Stimulated activated naive CD8-positive, alpha-beta T cell treated with anti-CD3 and anti-CD28 coated beads, Interleukin-15, Interleukin-2, amounts not matched to agents 100 U/mL and 50 U/mL, for 24 hours (primary cell): ENCODE measurements around the gene FHL2.
"Not testable (repeated sequence)": the region's sequence is repeated elsewhere in the genome, so short reads cannot be mapped to it uniquely, and the experiment has no call there.

Experiments
- ATAC-seq: fragments of 150-1000 bp; cut with Tn5 transposase; one replicate; pipeline ENCODE4 v1.10.0; 2021
- DNase-seq: peaks from one replicate; pipeline ENCODE4 v3.0.0; 2021

The FHL2 gene, protein sequence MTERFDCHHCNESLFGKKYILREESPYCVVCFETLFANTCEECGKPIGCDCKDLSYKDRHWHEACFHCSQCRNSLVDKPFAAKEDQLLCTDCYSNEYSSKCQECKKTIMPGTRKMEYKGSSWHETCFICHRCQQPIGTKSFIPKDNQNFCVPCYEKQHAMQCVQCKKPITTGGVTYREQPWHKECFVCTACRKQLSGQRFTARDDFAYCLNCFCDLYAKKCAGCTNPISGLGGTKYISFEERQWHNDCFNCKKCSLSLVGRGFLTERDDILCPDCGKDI

GRCh38 chr2:105398336-105399206 is at the start of gene FHL2:
Gene FHL2, minus strand, starts transcription at chr2:105399051. Its CDS starts 12,535 bp downstream, at chr2:105386516.
- ATAC-seq (peak; percentile 87), DNase-seq (peak; percentile 77)

GRCh38 chr2:105447476-105447875 is 48.6 kb upstream of the FHL2 start:
- no peak for DNase-seq
- ATAC-seq, result no peak

DNA sequence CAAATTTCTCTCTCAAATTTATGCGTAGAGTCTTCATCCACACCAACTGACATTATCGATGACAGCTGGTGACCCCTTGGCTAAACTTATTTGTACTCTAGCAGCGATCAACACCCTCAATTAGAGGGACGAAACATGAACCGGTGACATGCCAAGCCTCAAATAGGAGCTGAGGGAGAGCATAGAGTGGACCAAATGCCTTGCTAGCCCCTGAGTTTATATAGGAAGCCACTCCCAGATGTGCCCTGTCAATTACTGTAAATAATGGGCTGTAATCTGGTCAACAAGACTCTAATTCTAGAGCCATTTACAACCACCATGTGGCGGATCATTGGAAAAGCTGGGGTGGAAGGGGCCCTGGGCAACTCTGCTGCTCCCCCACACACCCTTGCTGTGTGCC is 47.6 kb upstream of the FHL2 start:
- DNase-seq (no peak), ATAC-seq (no peak)

DNA sequence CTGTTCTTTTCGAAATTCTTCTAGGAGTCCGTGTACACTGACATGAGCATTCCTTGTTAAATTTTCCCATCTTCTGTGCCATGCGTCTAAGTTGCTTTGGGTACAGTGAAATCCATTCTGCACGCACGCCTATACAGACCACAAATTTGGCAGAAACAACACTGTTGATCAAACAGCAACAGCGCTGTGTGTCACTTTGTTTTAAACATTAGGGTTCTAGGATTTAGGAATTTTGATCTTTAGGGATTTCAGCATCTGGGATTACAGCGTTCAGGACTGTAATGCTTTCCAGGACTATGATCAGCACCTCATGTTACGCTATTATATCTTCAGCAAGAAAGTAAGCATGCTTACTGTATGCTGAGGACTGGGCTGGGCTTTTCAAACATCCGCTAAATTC is 47.1 kb upstream of the FHL2 start:
- no peak for ATAC-seq
- no peak for DNase-seq

DNA sequence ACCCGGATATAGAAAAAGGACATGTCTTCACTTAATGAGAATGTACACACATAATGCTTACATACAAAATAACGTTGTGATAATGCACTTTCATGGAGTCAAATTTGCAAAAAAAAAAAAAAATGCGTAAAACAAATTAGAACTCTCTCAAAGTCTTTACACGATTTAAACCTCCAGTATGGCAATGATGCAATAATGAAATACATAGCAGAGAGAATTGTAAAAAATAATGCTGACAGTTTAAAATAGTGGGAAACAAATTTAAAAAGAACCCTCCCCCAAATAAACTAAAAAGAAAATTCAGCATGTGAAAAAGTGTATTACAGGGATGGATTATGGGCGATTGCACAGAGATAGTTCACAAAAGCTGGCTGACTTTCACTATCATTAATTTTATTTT is 46.6 kb upstream of the FHL2 start:
- no peak for DNase-seq
- no peak for ATAC-seq

DNA sequence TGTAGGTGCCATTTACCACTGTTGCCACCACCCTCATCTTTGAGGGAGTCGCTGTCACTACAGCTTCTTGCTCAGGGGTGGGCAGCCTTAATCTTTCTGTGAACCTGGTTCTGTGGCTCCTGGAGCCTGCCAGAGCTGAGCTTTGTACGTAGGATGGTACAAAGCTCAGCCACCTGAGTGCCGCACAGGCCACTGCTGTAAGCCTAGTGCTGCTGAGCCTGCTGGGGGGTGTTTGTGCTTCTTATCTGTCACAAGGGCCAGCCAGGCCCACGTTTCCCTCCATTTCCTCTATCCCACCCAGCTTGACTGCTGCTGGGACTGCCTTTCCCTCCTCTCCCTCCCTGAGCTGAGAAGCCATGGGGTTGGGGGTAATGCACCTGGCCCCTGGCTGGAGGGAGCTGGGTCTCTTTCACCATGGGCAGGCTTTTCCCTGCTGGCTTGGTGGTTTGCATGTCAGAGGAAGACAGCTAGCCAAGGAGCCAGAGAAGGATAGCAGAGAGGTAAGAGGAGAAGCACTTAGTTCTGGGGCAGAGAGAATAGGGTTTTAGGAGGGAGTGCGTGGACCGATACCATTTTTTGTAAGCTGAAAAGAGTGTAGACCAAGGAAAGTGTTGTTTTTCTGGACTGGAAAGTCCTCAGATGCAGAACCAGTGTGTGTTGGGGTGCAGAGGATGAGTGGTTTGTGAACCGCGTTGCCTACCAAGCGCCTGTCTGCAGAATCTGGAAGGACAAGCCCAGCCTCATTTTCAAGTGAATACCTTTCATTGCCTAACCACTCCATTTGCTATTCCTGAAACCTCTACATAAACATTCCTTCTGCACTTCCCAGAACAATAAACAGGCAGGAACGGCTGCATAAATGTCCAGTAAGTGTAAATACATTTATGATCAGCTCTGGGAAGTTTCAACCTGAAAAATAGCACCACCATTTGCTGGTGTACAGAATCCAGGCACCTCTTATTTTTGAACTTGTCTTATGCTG is 45.1 kb upstream of the FHL2 start:
- no peak for ATAC-seq
- no peak for DNase-seq

GRCh38 chr2:105442721-105443120 is 43.9 kb upstream of the FHL2 start:
- no peak for ATAC-seq

DNA sequence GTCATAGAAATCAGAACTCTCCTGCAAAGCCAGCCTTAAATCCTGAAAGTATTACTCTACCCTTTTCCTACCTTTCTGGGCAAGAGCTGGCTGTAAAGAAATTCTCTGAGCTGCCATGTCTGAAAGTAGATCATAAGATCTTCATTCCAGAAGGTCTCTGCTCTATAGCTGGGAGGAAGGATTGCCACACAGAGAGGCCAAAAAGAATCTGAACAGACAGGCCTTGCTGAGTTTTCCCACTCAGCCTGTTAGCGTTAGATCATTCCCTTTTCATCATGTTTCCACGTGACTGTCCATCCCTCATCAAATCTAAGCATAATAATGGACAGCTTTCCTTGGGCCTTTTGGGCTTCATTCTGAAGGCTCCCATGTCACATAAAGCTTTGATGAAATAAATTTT is 43.2 kb upstream of the FHL2 start:
- ATAC-seq (no peak), DNase-seq (no peak)

More at GRCh38 chr2:105442721-105443120, 43.9 kb upstream of the FHL2 start:
- no peak for DNase-seq

GRCh38 chr2:105439141-105439540 is 40.3 kb upstream of the FHL2 start:
- no peak for DNase-seq
- no peak for ATAC-seq

GRCh38 chr2:105438104-105438929 is 39.5 kb upstream of the FHL2 start:
- DNase-seq (no peak), ATAC-seq (no peak)

DNA sequence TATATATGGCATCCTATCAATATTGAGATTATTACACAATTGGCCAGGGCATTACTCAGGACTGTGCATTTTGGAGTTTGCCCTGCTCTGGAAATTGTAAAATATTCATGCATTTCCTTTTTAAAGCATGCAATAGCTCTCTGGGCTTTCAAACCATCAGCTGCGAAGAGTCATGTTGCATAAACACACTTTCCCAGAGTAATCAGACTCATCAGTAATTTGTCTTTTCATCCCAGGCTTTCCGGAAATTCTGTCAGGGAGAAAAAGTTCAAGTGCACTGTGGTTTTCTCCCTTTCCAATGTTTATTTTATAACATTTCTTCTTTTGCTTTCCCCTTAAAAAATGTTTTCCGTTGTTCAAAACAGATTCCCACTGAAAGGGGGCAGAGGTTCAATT is 38.9 kb upstream of the FHL2 start:
- no peak for ATAC-seq
- no peak for DNase-seq

DNA sequence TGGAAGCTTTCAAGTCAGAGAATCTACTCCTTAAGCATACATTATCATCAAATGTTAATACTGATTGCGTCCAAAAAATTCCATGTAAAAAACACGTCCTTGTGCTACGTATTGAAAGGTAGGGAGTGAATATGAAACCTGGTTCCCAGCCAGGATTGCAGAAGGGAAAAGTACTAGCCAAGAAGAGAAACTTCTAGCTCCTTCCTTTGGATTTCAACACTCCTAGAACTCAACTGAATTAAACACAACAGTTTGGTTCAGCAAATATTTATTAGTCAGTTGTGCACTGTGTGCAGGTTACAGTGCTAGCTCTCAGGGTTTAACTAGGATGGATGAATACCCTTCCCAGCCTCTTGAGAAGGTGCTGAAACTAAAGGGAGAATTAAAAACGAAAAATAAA is 33.9 kb upstream of the FHL2 start:
- DNase-seq (no peak), ATAC-seq (no peak)

- ATAC-seq (no peak), DNase-seq (no peak)
Measured at GRCh38 chr2:105432044-105432399, 33.2 kb upstream of the FHL2 start.

- DNase-seq, result no peak
Measured at GRCh38 chr2:105431367-105432043, 32.7 kb upstream of the FHL2 start.

GRCh38 chr2:105428387-105429018 is 29.7 kb upstream of the FHL2 start:
- no peak for DNase-seq
- no peak for ATAC-seq

More at GRCh38 chr2:105431367-105432043, 32.7 kb upstream of the FHL2 start:
- no peak for ATAC-seq

GRCh38 chr2:105427485-105427884 is 28.6 kb upstream of the FHL2 start:
- no peak for DNase-seq
- ATAC-seq, result no peak

DNA sequence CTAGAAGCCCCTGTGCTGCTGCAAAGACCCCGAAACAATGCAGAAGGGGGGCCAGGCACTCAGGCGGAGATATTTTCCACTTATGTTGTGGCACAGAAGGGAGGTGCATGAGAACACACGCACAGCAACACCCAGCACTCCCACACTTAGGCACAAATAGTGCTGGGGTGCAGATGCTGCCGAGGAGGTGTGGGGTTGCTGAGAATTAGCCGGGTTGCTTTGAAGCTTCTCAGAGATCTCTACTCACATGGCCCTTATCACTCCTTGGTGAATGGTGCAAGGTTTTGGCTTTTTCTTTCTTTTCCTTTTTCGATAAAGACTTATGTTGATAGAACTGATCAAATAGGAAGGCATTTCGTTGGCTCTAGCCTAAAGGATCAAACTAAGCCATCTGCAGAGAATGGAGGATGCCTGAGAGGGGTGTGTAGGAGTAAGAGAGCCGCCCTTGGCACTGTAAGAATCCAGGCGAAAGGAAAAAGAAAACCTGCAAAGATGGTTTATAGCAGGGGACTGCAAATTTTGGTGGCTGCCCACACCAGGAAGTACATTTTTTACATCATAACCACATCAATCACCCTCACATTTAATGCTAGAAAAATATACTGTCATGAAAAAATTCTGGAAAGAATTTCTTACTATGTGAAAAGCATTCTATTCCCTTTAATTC is 27.9 kb upstream of the FHL2 start:
- peak; percentile 58 for ATAC-seq

GRCh38 chr2:105425936-105426625 is 27.2 kb upstream of the FHL2 start:
- ATAC-seq (no peak), DNase-seq (no peak)

More for the DNA sequence above, 27.9 kb upstream of the FHL2 start:
- DNase-seq, result no peak

DNA sequence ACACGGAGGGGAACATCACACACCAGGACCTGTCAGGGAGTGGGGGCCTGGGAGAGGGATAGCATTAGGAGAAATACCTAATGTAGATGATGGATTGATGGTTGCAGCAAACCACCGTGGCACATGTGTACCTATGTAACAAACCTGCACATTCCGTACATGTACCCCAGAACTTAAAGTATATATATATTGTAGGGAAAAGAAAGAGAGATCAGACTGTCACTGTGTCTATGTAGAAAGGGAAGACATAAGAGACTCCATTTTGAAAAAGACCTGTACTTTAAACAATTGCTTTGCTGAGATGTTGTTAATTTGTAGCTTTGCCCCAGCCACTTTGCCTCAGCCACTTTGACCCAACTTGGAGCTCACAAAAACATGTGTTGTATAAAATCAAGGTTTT is 26.0 kb upstream of the FHL2 start:
- not testable (repeated sequence) for ATAC-seq, DNase-seq
